Panc1 (cell line): Measurements from ENCODE around the gene USP10. TPM values are rescaled to one million over a fixed set of nuclear protein-coding genes. Genes with fewer than 3 reads are reported as not detected.
A peak's percentile ranks its signal among the peaks of the same experiment; 100 is the strongest.

Experiments
- ATAC-seq: fragments of 200-7000 bp; cut with Tn5 transposase; 2 replicates; pipeline ENCODE4 v1.9.1; 2020; ENCODE audit warnings: mild to moderate bottlenecking, moderate library complexity
- BruUV-seq: library from RNA; stranded (reverse); fragments of 400-500 nt; replicated peaks from 2 replicates; lab custom pipeline; 2021; lab: Mats Ljungman, UMichigan
- CTCF ChIA-PET: fragments of 300-600 bp; sonication (Branson Sonifier 250); formaldehyde crosslinking; loops from one replicate; lab custom pipeline; 2022; ENCODE audit warnings: antibody characterized with exemption; lab: Charles Lee
- POLR2A ChIA-PET: fragments of 300-600 bp; sonication (Branson Sonifier 250); formaldehyde crosslinking; loops from one replicate; lab custom pipeline; 2022; ENCODE audit warnings: antibody characterized with exemption; lab: Charles Lee
- DNase-seq: peaks from one replicate; pipeline ENCODE4 v3.0.0-alpha.2; 2010; ENCODE audit warnings: low read depth, low spot score
- H3K27ac ChIP-seq: 2 replicates; pipeline ENCODE4 v1.5.1; 2011; ENCODE audit warnings: mild to moderate bottlenecking, low read length, inconsistent platforms
- H3K27me3 ChIP-seq: fragments of 200-500 bp; sonication (Bioruptor generic); 2 replicates; pipeline ENCODE4 v1.6.0; 2014; ENCODE audit warnings: low read length, inconsistent platforms; ENCODE audit not compliant: control insufficient read depth, insufficient read depth
- H3K36me3 ChIP-seq: fragments of 200-500 bp; sonication (Bioruptor generic); 2 replicates; pipeline ENCODE4 v1.5.1; 2014; ENCODE audit warnings: inconsistent platforms, mild to moderate bottlenecking, low read length, moderate library complexity; ENCODE audit not compliant: control insufficient read depth, insufficient read depth
- H3K4me1 ChIP-seq: 2 replicates; pipeline ENCODE4 v1.5.1; 2011; ENCODE audit warnings: inconsistent platforms, mild to moderate bottlenecking, low read length, moderate library complexity; ENCODE audit not compliant: control insufficient read depth, insufficient read depth
- H3K4me3 ChIP-seq, 2 experiments: 2 replicates each; pipeline ENCODE4 v1.5.1; 2011 to 2012; ENCODE audit warnings: low read depth in 2 of 2, low read length in 2 of 2, mild to moderate bottlenecking in 2 of 2, inconsistent platforms in 1 of 2, moderate library complexity in 1 of 2
- H3K9me3 ChIP-seq: fragments of 200-500 bp; sonication (Bioruptor generic); 2 replicates; pipeline ENCODE4 v1.5.1; 2014; ENCODE audit warnings: low read depth, mild to moderate bottlenecking, inconsistent platforms, low read length, moderate library complexity; ENCODE audit not compliant: control insufficient read depth, insufficient read depth
- POLR2AphosphoS5 ChIP-seq: IDR thresholded peaks from 2 replicates; pipeline ENCODE4 v1.6.1; 2012; ENCODE audit warnings: mild to moderate bottlenecking, low read depth, low read length, moderate library complexity
- SIN3A ChIP-seq: IDR thresholded peaks from 2 replicates; pipeline ENCODE4 v1.6.1; 2012; ENCODE audit warnings: low read depth, mild to moderate bottlenecking, low read length, moderate library complexity, borderline replicate concordance; ENCODE audit not compliant: insufficient read depth
- TCF7L2 ChIP-seq: IDR thresholded peaks from 2 replicates; pipeline ENCODE4 v1.6.1; 2011; ENCODE audit warnings: mild to moderate bottlenecking, low read depth, low read length, inconsistent platforms
- in situ Hi-C: cut with HindIII; loops from 2 replicates; pipeline ENCODE4 v1.10.0; 2016; ENCODE audit warnings: low sequenced_read_pairs, low pct_unique_long_range_greater_than_20kb
- intact Hi-C: fragments of 100-400 bp; cut with micrococcal nuclease; formaldehyde crosslinking; loops from one replicate; pipeline ENCODE4 v1.10.0; 2022; ENCODE audit not compliant: unreplicated experiment
- total RNA-seq: library from RNA; stranded (reverse); gene quantifications from one replicate; pipeline ENCODE4 v1.2.1, GENCODE V29; 2021; ENCODE audit not compliant: unreplicated experiment
- TF ChIP-seq, protein P1 (sequence below), 2 experiments: IDR thresholded peaks; 2 replicates each; pipeline ENCODE4 v1.6.1; 2011 to 2012; ENCODE audit warnings: low read depth in 2 of 2, control low read depth in 1 of 2, low read length in 1 of 2, mild to moderate bottlenecking in 1 of 2, moderate library complexity in 1 of 2; ENCODE audit not compliant: insufficient read depth in 1 of 2
- TF ChIP-seq, protein P2 (sequence below): fragments of 450-650 bp; IDR thresholded peaks from 2 replicates; pipeline ENCODE4 v1.5.1; 2017; ENCODE audit warnings: mild to moderate bottlenecking

USP10 gene
- total RNA-seq, 1 experiment from 2014 or later, result 77.4 TPM

DNA sequence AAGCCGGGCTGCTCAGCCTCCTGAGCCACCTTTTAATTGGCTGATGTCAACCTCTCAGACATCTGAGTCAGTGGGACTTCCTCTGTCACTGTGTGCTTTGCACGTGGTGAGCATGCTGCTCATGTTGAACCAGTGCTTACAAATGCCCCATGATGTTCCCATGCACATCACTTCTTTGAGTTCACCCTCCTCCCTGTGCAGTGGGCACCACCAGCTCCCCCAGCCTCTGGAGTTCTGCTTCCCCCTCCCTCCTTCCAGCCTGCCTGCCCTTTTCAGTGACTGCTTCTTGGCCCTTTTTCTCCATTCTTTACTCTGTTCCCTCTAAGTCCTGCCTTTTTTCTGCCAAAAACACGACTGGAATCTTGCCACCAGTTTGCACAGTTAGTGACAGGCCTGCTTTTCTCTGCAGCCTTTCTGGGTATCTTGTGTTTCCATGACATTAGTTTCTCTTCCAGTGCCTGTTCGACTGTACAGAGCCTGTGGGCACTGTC lies 41.6 kb downstream of the USP10 start:
- POLR2A ChIA-PET, result no interaction called here
- ATAC-seq, result no peak
- no TSS peak for BruUV-seq
- no peaks in the 10 kb centered on the region for H3K9me3 ChIP-seq
- CTCF ChIA-PET, result no interaction called here
- no peak for DNase-seq
- H3K4me3 ChIP-seq, result no peak overlapping the region
- intact Hi-C loops, result no loop called here
- TF ChIP-seq, protein P1, sequence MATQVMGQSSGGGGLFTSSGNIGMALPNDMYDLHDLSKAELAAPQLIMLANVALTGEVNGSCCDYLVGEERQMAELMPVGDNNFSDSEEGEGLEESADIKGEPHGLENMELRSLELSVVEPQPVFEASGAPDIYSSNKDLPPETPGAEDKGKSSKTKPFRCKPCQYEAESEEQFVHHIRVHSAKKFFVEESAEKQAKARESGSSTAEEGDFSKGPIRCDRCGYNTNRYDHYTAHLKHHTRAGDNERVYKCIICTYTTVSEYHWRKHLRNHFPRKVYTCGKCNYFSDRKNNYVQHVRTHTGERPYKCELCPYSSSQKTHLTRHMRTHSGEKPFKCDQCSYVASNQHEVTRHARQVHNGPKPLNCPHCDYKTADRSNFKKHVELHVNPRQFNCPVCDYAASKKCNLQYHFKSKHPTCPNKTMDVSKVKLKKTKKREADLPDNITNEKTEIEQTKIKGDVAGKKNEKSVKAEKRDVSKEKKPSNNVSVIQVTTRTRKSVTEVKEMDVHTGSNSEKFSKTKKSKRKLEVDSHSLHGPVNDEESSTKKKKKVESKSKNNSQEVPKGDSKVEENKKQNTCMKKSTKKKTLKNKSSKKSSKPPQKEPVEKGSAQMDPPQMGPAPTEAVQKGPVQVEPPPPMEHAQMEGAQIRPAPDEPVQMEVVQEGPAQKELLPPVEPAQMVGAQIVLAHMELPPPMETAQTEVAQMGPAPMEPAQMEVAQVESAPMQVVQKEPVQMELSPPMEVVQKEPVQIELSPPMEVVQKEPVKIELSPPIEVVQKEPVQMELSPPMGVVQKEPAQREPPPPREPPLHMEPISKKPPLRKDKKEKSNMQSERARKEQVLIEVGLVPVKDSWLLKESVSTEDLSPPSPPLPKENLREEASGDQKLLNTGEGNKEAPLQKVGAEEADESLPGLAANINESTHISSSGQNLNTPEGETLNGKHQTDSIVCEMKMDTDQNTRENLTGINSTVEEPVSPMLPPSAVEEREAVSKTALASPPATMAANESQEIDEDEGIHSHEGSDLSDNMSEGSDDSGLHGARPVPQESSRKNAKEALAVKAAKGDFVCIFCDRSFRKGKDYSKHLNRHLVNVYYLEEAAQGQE (IDR thresholded peaks at IDR 0.05; ENCODE audit: insufficient read depth in 1 of 2, low read depth in 2 of 2, low read length in 1 of 2), result no peak
- TF ChIP-seq, protein P2, sequence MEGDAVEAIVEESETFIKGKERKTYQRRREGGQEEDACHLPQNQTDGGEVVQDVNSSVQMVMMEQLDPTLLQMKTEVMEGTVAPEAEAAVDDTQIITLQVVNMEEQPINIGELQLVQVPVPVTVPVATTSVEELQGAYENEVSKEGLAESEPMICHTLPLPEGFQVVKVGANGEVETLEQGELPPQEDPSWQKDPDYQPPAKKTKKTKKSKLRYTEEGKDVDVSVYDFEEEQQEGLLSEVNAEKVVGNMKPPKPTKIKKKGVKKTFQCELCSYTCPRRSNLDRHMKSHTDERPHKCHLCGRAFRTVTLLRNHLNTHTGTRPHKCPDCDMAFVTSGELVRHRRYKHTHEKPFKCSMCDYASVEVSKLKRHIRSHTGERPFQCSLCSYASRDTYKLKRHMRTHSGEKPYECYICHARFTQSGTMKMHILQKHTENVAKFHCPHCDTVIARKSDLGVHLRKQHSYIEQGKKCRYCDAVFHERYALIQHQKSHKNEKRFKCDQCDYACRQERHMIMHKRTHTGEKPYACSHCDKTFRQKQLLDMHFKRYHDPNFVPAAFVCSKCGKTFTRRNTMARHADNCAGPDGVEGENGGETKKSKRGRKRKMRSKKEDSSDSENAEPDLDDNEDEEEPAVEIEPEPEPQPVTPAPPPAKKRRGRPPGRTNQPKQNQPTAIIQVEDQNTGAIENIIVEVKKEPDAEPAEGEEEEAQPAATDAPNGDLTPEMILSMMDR, result no peak
- TF ChIP-seq TCF7L2 (no peak), POLR2AphosphoS5 (no peak), SIN3A (no peak)
- H3K36me3 ChIP-seq, result no peaks in the 10 kb centered on the region; the same call in 1 of the 2 replicates
- 0 out of 2 replicates have a peak overlapping the region, but pooled peaks have one; percentile 7 for H3K27ac ChIP-seq
- in situ Hi-C loops, result no loop called here
- peaks cover 36% of the 10 kb centered on the region for H3K4me1 ChIP-seq
- H3K27me3 ChIP-seq, result no peaks in the 10 kb centered on the region

DNA sequence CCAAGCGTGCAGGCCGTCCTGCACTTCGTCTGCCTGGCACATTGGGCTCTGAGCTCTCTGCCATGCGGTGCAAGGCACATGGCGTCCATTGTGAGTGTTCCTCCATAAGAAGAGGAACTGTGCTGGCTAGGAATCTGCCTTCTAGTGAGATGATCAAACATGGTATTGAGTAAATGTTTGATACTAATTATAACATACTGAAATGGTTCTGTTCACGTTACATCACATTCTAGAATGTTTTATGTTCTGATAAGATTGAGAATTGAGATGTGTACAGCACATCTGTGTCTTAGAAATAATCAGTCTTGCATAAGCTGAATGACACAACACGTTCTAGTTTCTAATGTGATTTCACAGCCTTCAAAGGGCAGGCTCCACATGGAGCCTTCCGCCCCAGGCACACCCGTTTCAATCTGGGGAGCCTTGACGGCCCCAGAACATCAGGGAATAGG lies 42.9 kb downstream of the USP10 start:
- peaks cover 26% of the 10 kb centered on the region for H3K4me1 ChIP-seq
- no peaks in the 10 kb centered on the region for H3K9me3 ChIP-seq
- ATAC-seq, result no peak
- ChIA-PET POLR2A (no interaction called here), CTCF (no interaction called here)
- no peak overlapping the region for H3K4me3 ChIP-seq
- no peak overlapping the region for H3K27ac ChIP-seq
- no peaks in the 10 kb centered on the region for H3K27me3 ChIP-seq
- intact Hi-C loops, result no loop called here
- no peak for DNase-seq
- H3K36me3 ChIP-seq, result no peaks in the 10 kb centered on the region; the same call in 1 of the 2 replicates
- TF ChIP-seq, protein P1 (IDR thresholded peaks at IDR 0.05; ENCODE audit: insufficient read depth in 1 of 2, low read depth in 2 of 2, low read length in 1 of 2), result no peak
- TF ChIP-seq, protein P2, result no peak
- BruUV-seq, result no TSS peak
- in situ Hi-C loops, result no loop called here
